Mesendoderm (in vitro differentiated cells): ENCODE results near the gene CFLAR.
A peak's percentile ranks its signal among the peaks of the same experiment; 100 is the strongest.

ENCODE experiments used
- DNase-seq: peaks from one replicate; pipeline ENCODE4 v3.0.0; 2013
- H2AK5ac ChIP-seq: 2 replicates; pipeline ENCODE4 v1.6.1; 2013; ENCODE audit warnings: low read length, inconsistent platforms
- H2BK120ac ChIP-seq: 2 replicates; pipeline ENCODE4 v1.6.1; 2013; ENCODE audit warnings: low read depth, mild to moderate bottlenecking, low read length, moderate library complexity, mixed read lengths
- H2BK15ac ChIP-seq: replicated peaks from 2 replicates; pipeline ENCODE4 v1.6.1; 2013; ENCODE audit warnings: low read depth, mild to moderate bottlenecking, moderate library complexity
- H2BK5ac ChIP-seq: 2 replicates; pipeline ENCODE4 v1.6.1; 2013; ENCODE audit warnings: low read length, inconsistent platforms
- H3K18ac ChIP-seq: 2 replicates; pipeline ENCODE4 v1.6.1; 2013; ENCODE audit warnings: mild to moderate bottlenecking, low read length, mixed read lengths
- H3K23ac ChIP-seq: one replicate; pipeline ENCODE4 v1.6.1; 2013; ENCODE audit warnings: low read length
- H3K27ac ChIP-seq: 2 replicates; pipeline ENCODE4 v1.5.1; 2013; ENCODE audit warnings: low read depth, mild to moderate bottlenecking, inconsistent platforms, low read length, moderate library complexity
- H3K27me3 ChIP-seq: 2 replicates; pipeline ENCODE4 v1.6.1; 2013; ENCODE audit warnings: low read length, control low read depth, mild to moderate bottlenecking, inconsistent platforms; ENCODE audit not compliant: insufficient read depth, poor library complexity
- H3K36me3 ChIP-seq: 2 replicates; pipeline ENCODE4 v1.6.1; 2013; ENCODE audit warnings: low read length, inconsistent platforms; ENCODE audit not compliant: control insufficient read depth, insufficient read depth
- H3K4ac ChIP-seq: one replicate; pipeline ENCODE4 v1.6.1; 2013; ENCODE audit warnings: low read depth, mild to moderate bottlenecking, low read length, moderate library complexity
- H3K4me1 ChIP-seq: 2 replicates; pipeline ENCODE4 v1.6.1; 2013; ENCODE audit warnings: low read depth, low read length, inconsistent platforms; ENCODE audit not compliant: control insufficient read depth
- H3K4me2 ChIP-seq: 2 replicates; pipeline ENCODE4 v1.6.1; 2013; ENCODE audit warnings: low read length
- H3K4me3 ChIP-seq: 2 replicates; pipeline ENCODE4 v1.5.1; 2013; ENCODE audit warnings: mild to moderate bottlenecking, low read length
- H3K56ac ChIP-seq: one replicate; pipeline ENCODE4 v1.6.1; 2013; ENCODE audit warnings: low read length
- H3K79me1 ChIP-seq: 2 replicates; pipeline ENCODE4 v1.6.1; 2013; ENCODE audit warnings: low read length, inconsistent platforms
- H3K79me2 ChIP-seq: 2 replicates; pipeline ENCODE4 v1.6.1; 2013; ENCODE audit warnings: mild to moderate bottlenecking, low read length; ENCODE audit not compliant: control insufficient read depth, insufficient read depth
- H3K9ac ChIP-seq: 2 replicates; pipeline ENCODE4 v1.6.1; 2013; ENCODE audit warnings: low read length, inconsistent platforms
- H4K5ac ChIP-seq: one replicate; pipeline ENCODE4 v1.6.1; 2013; ENCODE audit warnings: low read length
- H4K8ac ChIP-seq: one replicate; pipeline ENCODE4 v1.6.1; 2013; ENCODE audit warnings: low read depth, mild to moderate bottlenecking, control low read depth, low read length, moderate library complexity
- WGBS: extraction: QIAGEN DNeasy Blood & Tissue Kit; methylation state at CpG from one replicate; pipeline ENCODE4 v1.1.7; 2013; ENCODE audit warnings: low lambda C conversion rate, missing lambda C conversion rate; ENCODE audit not compliant: insufficient coverage; ENCODE audit errors: extremely low coverage; 5-methylcytosine and 5-hydroxymethylcytosine counted together

Gene CFLAR

GRCh38 chr2:201205515-201205849 is 89.5 kb downstream of the CFLAR start:
- no peak overlapping the region for H3K27ac ChIP-seq
- no CpG with 5 or more reads among the region's 3 CpGs for WGBS

DNA sequence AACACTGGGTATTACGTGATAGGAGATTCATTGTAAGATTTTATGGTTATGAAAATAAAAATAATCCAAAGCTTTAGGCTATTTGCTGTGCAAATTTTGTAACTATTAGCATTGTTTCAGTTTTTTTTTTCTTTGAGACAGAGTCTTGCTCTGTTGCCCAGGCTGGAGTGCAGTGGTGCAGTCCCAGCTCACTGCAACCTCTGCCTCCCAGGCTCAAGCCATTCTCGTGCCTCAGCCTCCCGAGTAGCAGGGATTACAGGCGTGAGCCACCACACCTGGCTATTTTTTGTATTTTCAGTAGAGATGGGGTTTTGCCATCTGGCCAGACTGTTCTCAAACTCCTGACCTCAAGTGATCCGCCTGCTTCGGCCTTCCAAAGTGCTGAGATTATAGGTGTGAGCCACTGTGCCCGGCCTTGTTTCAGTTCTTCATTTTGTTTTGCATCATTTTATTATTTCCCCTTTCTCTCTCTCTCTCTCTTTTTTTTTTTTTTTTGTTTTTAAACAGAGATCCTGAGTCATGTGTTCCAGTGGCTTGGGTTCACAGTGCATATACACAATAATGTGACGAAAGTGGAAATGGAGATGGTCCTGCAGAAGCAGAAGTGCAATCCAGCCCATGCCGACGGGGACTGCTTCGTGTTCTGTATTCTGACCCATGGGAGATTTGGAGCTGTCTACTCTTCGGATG is 92.7 kb downstream of the CFLAR start:
- WGBS: no CpG with 5 or more reads among the region's 12 CpGs
- H3K36me3 ChIP-seq: peaks cover 2% of the 10 kb centered on the region
- H3K4me2 ChIP-seq: no peak overlapping the region
- no peak overlapping the region for H4K5ac ChIP-seq
- H3K27me3 ChIP-seq: no peaks in the 10 kb centered on the region
- no peak overlapping the region for H3K4me3 ChIP-seq
- no peak overlapping the region for H4K8ac ChIP-seq
- no peak overlapping the region for H2AK5ac ChIP-seq
- no peak overlapping the region for H3K4ac ChIP-seq
- no peak overlapping the region for H3K27ac ChIP-seq
- no peaks in the 10 kb centered on the region for H3K79me2 ChIP-seq
- no peak overlapping the region for H3K23ac ChIP-seq
- H2BK5ac ChIP-seq: no peak overlapping the region
- no peak overlapping the region for H3K9ac ChIP-seq
- no peaks in the 10 kb centered on the region for H3K79me1 ChIP-seq
- no peak for DNase-seq
- H3K18ac ChIP-seq: no peak overlapping the region
- no peak overlapping the region for H2BK15ac ChIP-seq
- no peak overlapping the region for H2BK120ac ChIP-seq
- H3K4me1 ChIP-seq: no peaks in the 10 kb centered on the region
- H3K56ac ChIP-seq: no peak overlapping the region

More at GRCh38 chr2:201205515-201205849, 89.5 kb downstream of the CFLAR start:
- Histone ChIP-seq H3K27me3 (no peaks in the 10 kb centered on the region), H3K4ac (no peak overlapping the region), H3K18ac (no peak overlapping the region), H3K79me2 (no peaks in the 10 kb centered on the region), H4K5ac (no peak overlapping the region), H3K23ac (no peak overlapping the region), H3K36me3 (peaks cover 2% of the 10 kb centered on the region), H3K79me1 (no peaks in the 10 kb centered on the region), H2BK5ac (no peak overlapping the region), H3K9ac (no peak overlapping the region), H3K4me2 (no peak overlapping the region), H2BK15ac (no peak overlapping the region), H2BK120ac (no peak overlapping the region), H3K4me3 (no peak overlapping the region), H2AK5ac (no peak overlapping the region), H3K4me1 (no peaks in the 10 kb centered on the region), H4K8ac (no peak overlapping the region), H3K56ac (no peak overlapping the region)
- no peak for DNase-seq

DNA sequence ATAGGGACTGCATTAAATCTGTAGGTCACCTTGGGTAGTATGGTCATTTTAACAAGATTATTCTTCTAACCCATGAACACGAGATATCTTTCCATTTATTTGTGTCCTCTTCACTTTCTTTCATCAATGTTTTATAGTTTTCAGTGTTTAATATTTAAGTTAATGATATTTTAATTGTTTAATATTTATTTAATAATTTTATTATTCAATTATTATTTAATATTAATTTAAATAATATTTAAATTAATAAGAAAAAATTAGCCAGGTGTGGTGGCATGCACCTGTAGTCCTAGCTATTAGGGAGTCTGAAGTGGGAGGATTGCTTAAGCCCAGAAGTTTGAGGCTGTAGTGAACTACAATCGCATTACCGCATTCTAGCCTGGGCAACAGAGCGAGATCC is 100.0 kb downstream of the CFLAR start:
- WGBS: no CpG with 5 or more reads among the region's 4 CpGs
- no peak overlapping the region for H3K56ac ChIP-seq

DNA sequence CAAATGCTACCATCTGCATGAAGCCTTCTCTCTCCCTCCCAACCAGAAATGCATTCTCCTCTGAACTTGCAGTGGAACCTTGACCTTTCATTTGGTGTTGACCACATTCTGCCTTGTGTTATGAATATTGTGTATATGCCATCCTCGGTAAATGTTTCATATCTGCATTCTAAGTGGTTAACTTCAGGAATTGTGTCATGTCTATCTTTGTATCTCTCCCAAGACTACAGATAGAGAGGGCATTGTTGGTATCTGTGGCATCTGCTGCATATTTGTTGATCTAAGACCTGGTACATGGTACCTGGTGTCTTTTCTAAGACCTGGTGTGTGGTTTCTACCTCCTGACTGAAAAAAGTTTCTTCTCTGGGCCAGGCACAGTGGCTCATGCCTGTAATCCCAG is 101.0 kb downstream of the CFLAR start:
- Histone ChIP-seq H3K4me2 (no peak overlapping the region), H3K23ac (no peak overlapping the region), H3K4me3 (no peak overlapping the region), H3K4ac (no peak overlapping the region), H4K5ac (no peak overlapping the region), H3K4me1 (peaks cover 12% of the 10 kb centered on the region), H3K56ac (no peak overlapping the region), H2BK120ac (no peak overlapping the region), H3K36me3 (no peaks in the 10 kb centered on the region), H3K27ac (no peak overlapping the region), H3K18ac (no peak overlapping the region), H3K79me1 (no peaks in the 10 kb centered on the region), H2AK5ac (no peak overlapping the region), H3K79me2 (no peaks in the 10 kb centered on the region), H2BK5ac (no peak overlapping the region), H3K27me3 (no peaks in the 10 kb centered on the region), H4K8ac (no peak overlapping the region), H2BK15ac (no peak overlapping the region), H3K9ac (no peak overlapping the region)
- DNase-seq: no peak
- no CpG with 5 or more reads among the region's 1 CpG for WGBS

More for the DNA sequence above, 100.0 kb downstream of the CFLAR start:
- H3K4ac ChIP-seq: no peak overlapping the region
- no peak overlapping the region for H3K18ac ChIP-seq
- no peak overlapping the region for H3K9ac ChIP-seq
- no peak for DNase-seq
- no peaks in the 10 kb centered on the region for H3K79me1 ChIP-seq
- no peak overlapping the region for H2BK15ac ChIP-seq
- H3K4me2 ChIP-seq: no peak overlapping the region
- H3K27me3 ChIP-seq: no peaks in the 10 kb centered on the region
- H3K27ac ChIP-seq: no peak overlapping the region
- H3K36me3 ChIP-seq: no peaks in the 10 kb centered on the region
- no peak overlapping the region for H2BK5ac ChIP-seq
- no peak overlapping the region for H3K23ac ChIP-seq
- no peak overlapping the region for H2AK5ac ChIP-seq
- H3K79me2 ChIP-seq: no peaks in the 10 kb centered on the region
- H2BK120ac ChIP-seq: no peak overlapping the region
- H3K4me1 ChIP-seq: peaks cover 8% of the 10 kb centered on the region
- no peak overlapping the region for H3K4me3 ChIP-seq
- no peak overlapping the region for H4K5ac ChIP-seq
- H4K8ac ChIP-seq: no peak overlapping the region

DNA sequence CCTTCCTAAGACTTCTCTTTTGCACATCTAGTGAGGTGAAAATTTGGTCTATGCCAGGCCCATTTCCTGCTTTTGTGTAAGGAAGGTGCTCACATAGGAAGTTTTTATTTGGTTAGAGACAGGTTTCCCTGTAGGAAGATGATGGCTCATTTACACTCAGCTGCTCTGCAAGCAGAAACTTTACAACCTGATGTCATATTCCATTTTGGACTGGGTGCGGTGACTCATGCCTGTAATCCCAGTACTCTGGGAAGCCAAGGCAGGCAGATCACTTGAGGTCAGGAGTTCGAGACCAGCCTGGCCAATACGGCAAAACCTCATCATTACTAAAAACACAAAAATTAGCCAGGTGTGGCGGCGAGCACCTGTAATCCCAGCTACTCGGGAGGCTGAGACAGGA is 102.8 kb downstream of the CFLAR start:
- peaks cover 12% of the 10 kb centered on the region for H3K4me1 ChIP-seq
- no peak overlapping the region for H3K4ac ChIP-seq
- H2BK120ac ChIP-seq: no peak overlapping the region
- no peak overlapping the region for H3K4me2 ChIP-seq
- no peak for DNase-seq
- H3K18ac ChIP-seq: no peak overlapping the region
- H3K23ac ChIP-seq: no peak overlapping the region
- no peak overlapping the region for H4K5ac ChIP-seq
- H3K4me3 ChIP-seq: no peak overlapping the region
- no peaks in the 10 kb centered on the region for H3K36me3 ChIP-seq
- no peak overlapping the region for H3K9ac ChIP-seq
- no peak overlapping the region for H2BK5ac ChIP-seq
- no peaks in the 10 kb centered on the region for H3K27me3 ChIP-seq
- H2AK5ac ChIP-seq: no peak overlapping the region
- no peaks in the 10 kb centered on the region for H3K79me1 ChIP-seq
- no peaks in the 10 kb centered on the region for H3K79me2 ChIP-seq
- H4K8ac ChIP-seq: no peak overlapping the region
- peak overlapping the region; percentile 74 for H3K27ac ChIP-seq
- peak overlapping the region; percentile 31 for H3K56ac ChIP-seq
- no CpG with 5 or more reads among the region's 6 CpGs for WGBS
- no peak overlapping the region for H2BK15ac ChIP-seq
